ENCODE data around the gene FAHD1. TPM values are rescaled to one million over a fixed set of nuclear protein-coding genes. Genes with fewer than 3 reads are reported as not detected.
A peak's percentile ranks its signal among the peaks of the same experiment; 100 is the strongest.

Gene FAHD1
- total RNA-seq, 1 donor from 2014 or later, result 23.1 TPM

DNA sequence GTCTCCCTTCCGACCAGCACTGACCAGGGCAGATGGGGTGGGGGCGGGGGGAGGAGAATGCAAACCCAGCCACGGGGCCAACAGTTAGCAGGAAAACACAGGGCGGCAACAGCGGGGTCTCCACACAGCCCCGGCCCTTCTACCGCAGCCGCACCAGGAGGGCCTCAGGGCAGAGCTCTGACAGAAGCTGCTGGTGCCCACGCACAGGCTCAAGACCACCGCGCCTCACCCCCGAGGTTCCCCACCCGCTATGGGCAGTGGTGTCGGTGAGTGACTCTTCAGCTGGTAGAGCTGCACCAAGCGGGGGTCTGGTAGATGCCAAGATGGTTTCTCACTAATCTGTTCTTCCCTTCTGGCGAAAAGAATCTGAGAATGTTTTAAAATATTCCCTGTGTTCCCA is 16.5 kb upstream of the FAHD1 start:
- no peaks in the 10 kb centered on the region for H3K27me3 Mint-ChIP-seq (ENCODE audit: unreplicated experiment)
- TF ChIP-seq, protein P1, sequence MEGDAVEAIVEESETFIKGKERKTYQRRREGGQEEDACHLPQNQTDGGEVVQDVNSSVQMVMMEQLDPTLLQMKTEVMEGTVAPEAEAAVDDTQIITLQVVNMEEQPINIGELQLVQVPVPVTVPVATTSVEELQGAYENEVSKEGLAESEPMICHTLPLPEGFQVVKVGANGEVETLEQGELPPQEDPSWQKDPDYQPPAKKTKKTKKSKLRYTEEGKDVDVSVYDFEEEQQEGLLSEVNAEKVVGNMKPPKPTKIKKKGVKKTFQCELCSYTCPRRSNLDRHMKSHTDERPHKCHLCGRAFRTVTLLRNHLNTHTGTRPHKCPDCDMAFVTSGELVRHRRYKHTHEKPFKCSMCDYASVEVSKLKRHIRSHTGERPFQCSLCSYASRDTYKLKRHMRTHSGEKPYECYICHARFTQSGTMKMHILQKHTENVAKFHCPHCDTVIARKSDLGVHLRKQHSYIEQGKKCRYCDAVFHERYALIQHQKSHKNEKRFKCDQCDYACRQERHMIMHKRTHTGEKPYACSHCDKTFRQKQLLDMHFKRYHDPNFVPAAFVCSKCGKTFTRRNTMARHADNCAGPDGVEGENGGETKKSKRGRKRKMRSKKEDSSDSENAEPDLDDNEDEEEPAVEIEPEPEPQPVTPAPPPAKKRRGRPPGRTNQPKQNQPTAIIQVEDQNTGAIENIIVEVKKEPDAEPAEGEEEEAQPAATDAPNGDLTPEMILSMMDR (IDR thresholded peaks at IDR 0.05; ENCODE audit: unreplicated experiment), result no peak
- H3K36me3 Mint-ChIP-seq (ENCODE audit: low read depth, unreplicated experiment), result peaks cover 39% of the 10 kb centered on the region
- no peak overlapping the region for H3K4me3 Mint-ChIP-seq (ENCODE audit: unreplicated experiment)
- DNase-seq (ENCODE audit: low spot score), result no peak
- H3K4me1 Mint-ChIP-seq (ENCODE audit: unreplicated experiment), result no peaks in the 10 kb centered on the region
- no peaks in the 10 kb centered on the region for H3K9me3 Mint-ChIP-seq (ENCODE audit: unreplicated experiment)
- H3K27ac Mint-ChIP-seq (ENCODE audit: unreplicated experiment), result no peak overlapping the region

GRCh38 chr16:1812732-1813163 is 14.3 kb upstream of the FAHD1 start:
- Mint-ChIP-seq H3K27me3 (ENCODE audit: unreplicated experiment) (no peaks in the 10 kb centered on the region), H3K9me3 (ENCODE audit: unreplicated experiment) (no peaks in the 10 kb centered on the region), H3K36me3 (ENCODE audit: low read depth, unreplicated experiment) (peaks cover 23% of the 10 kb centered on the region), H3K27ac (ENCODE audit: unreplicated experiment) (no peak overlapping the region), H3K4me1 (ENCODE audit: unreplicated experiment) (no peaks in the 10 kb centered on the region), H3K4me3 (ENCODE audit: unreplicated experiment) (no peak overlapping the region)
- TF ChIP-seq, protein P1 (IDR thresholded peaks at IDR 0.05; ENCODE audit: unreplicated experiment), result peak; percentile 35
- DNase-seq (ENCODE audit: low spot score), result peak; percentile 52

DNA sequence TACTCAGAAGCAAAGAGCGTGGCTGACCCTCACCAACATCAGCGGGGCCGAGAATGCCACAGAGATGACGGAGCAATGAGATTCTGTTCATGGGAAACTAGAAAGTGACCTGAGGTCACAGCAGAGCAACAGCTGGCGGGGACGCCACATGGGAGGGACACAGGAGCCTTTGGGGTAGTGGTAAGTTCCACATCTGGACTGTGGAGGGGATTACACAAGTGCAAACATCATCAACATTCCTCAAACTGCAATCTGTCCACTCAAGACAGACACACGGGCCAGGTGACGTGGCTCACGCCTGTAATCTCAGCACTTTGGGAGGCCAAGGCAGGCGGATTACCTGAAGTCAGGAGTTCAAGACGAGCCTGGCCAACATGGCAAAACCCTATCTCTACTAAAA is 11.5 kb upstream of the FAHD1 start:
- Mint-ChIP-seq H3K27me3 (ENCODE audit: unreplicated experiment) (no peaks in the 10 kb centered on the region), H3K27ac (ENCODE audit: unreplicated experiment) (no peak overlapping the region), H3K4me1 (ENCODE audit: unreplicated experiment) (no peaks in the 10 kb centered on the region), H3K9me3 (ENCODE audit: unreplicated experiment) (no peaks in the 10 kb centered on the region), H3K4me3 (ENCODE audit: unreplicated experiment) (peak overlapping the region; percentile 56), H3K36me3 (ENCODE audit: low read depth, unreplicated experiment) (peaks cover 24% of the 10 kb centered on the region)
- TF ChIP-seq, protein P1 (IDR thresholded peaks at IDR 0.05; ENCODE audit: unreplicated experiment), result no peak
- no peak for DNase-seq (ENCODE audit: low spot score)

DNA sequence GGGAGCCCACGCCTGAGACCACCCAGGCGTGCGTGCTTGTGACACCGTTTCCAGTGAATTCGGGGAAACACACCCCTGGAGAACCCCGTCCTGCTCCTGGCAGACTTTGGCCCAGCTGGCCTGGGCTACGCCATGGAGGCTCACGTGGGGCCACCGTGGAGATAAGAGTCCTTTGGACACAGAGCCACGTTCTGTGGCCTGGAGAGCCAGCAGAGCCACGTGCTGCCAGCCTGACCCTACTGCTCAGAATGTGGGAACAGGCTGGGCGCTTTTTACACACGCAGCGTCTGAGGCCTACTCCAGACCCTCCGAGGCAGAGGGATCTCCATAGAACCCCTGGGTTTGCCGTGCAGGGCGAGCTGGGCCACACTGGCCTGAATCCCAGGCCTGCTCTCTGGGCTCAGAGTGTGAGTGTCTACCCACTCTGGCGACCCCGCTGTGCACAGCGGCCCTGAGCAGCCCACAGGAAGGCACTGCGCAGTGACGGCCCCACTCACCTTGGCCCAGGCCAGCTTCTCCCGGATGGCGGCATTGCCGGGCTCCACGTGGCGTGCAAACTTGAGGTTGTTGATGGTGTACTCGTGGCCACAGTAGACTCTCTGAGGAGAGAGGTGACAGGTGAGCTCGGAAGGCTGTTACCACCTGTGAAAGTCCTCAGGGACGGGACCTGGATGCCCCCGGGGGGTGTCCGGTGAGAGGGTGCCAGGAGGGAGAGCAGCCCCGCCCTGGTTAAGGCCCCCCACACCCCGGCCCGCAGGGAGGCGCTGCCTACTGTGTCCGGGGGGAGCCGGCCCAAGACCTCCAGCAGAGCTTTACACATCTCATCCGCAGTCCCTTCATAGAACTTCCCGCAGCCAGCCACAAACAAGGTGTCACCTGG is 10.4 kb upstream of the FAHD1 start:
- DNase-seq (ENCODE audit: low spot score), result no peak
- Mint-ChIP-seq H3K36me3 (ENCODE audit: low read depth, unreplicated experiment) (peaks cover 21% of the 10 kb centered on the region), H3K27me3 (ENCODE audit: unreplicated experiment) (no peaks in the 10 kb centered on the region), H3K27ac (ENCODE audit: unreplicated experiment) (no peak overlapping the region), H3K9me3 (ENCODE audit: unreplicated experiment) (no peaks in the 10 kb centered on the region), H3K4me3 (ENCODE audit: unreplicated experiment) (no peak overlapping the region), H3K4me1 (ENCODE audit: unreplicated experiment) (no peaks in the 10 kb centered on the region)
- TF ChIP-seq, protein P1 (IDR thresholded peaks at IDR 0.05; ENCODE audit: unreplicated experiment), result no peak

- Mint-ChIP-seq H3K27ac (ENCODE audit: unreplicated experiment) (no peak overlapping the region), H3K9me3 (ENCODE audit: unreplicated experiment) (no peaks in the 10 kb centered on the region), H3K4me3 (ENCODE audit: unreplicated experiment) (no peak overlapping the region), H3K27me3 (ENCODE audit: unreplicated experiment) (no peaks in the 10 kb centered on the region), H3K36me3 (ENCODE audit: low read depth, unreplicated experiment) (peaks cover 21% of the 10 kb centered on the region), H3K4me1 (ENCODE audit: unreplicated experiment) (no peaks in the 10 kb centered on the region)
- no peak for DNase-seq (ENCODE audit: low spot score)
- TF ChIP-seq, protein P1 (IDR thresholded peaks at IDR 0.05; ENCODE audit: unreplicated experiment), result no peak
Observed at GRCh38 chr16:1817276-1817589, 9.8 kb upstream of the FAHD1 start.
